H1 (cell line): ENCODE measurements around the gene INTS6. TPM values are rescaled to one million over a fixed set of nuclear protein-coding genes. Genes with fewer than 3 reads are reported as not detected.

Experiments used
- CTCF ChIA-PET: fragments of 300-600 bp; sonication (Branson Sonifier 250); formaldehyde crosslinking; loops from one replicate; lab custom pipeline; 2021; ENCODE audit not compliant: partially characterized antibody; lab: Charles Lee
- POLR2A ChIA-PET: fragments of 300-600 bp; sonication (Branson Sonifier 250); formaldehyde crosslinking; loops from one replicate; lab custom pipeline; 2021; ENCODE audit warnings: inconsistent platforms; ENCODE audit not compliant: partially characterized antibody; lab: Charles Lee
- DNase-seq, 2 experiments: peaks; one replicate each; pipeline versions ENCODE4 v3.0.0 to v3.0.0-alpha.2; 2010 to 2022; ENCODE audit warnings: low spot score in 2 of 2, low read depth in 1 of 2, mixed read lengths in 1 of 2
- FAIRE-seq: peaks from 2 replicates; lab custom pipeline; 2011; peaks lifted over from hg19 to GRCh38; lab: Jason Lieb, UNC
- H2AFZ ChIP-seq: 2 replicates; pipeline ENCODE4 v1.8.1; 2012; ENCODE audit warnings: low read length, inconsistent platforms
- H2AK5ac ChIP-seq: 2 replicates; pipeline ENCODE4 v1.6.1; 2013; ENCODE audit warnings: low read depth, low read length
- H2BK120ac ChIP-seq: replicated peaks from 2 replicates; pipeline ENCODE3; 2013; ENCODE audit warnings: low read depth, low read length, inconsistent platforms
- H2BK12ac ChIP-seq: 2 replicates; pipeline ENCODE4 v1.6.1; 2013; ENCODE audit warnings: low read depth, low read length
- H2BK15ac ChIP-seq: 2 replicates; pipeline ENCODE4 v1.6.1; 2013; ENCODE audit warnings: low read length
- H2BK20ac ChIP-seq: 2 replicates; pipeline ENCODE4 v1.6.1; 2013; ENCODE audit warnings: low read length
- H2BK5ac ChIP-seq: 2 replicates; pipeline ENCODE4 v1.6.1; 2013; ENCODE audit warnings: low read depth, low read length
- H3K14ac ChIP-seq: 2 replicates; pipeline ENCODE4 v1.6.1; 2013; ENCODE audit warnings: inconsistent platforms; ENCODE audit not compliant: insufficient read length
- H3K18ac ChIP-seq: 2 replicates; pipeline ENCODE4 v1.6.1; 2013; ENCODE audit warnings: low read length; ENCODE audit errors: extremely low read depth
- H3K23ac ChIP-seq: 2 replicates; pipeline ENCODE4 v1.6.1; 2013; ENCODE audit warnings: inconsistent platforms; ENCODE audit not compliant: insufficient read length
- H3K23me2 ChIP-seq: 2 replicates; pipeline ENCODE4 v1.6.1; 2013; ENCODE audit warnings: low read depth, low read length
- H3K27ac ChIP-seq: 2 replicates; pipeline ENCODE4 v1.6.1; 2011; ENCODE audit warnings: low read depth, low read length, inconsistent platforms
- H3K27me3 ChIP-seq, 4 experiments: replicated peaks in 1 of 4; 1 replicate in 1 of 4; 2 replicates in 3 of 4; pipeline versions ENCODE4 v1.6.1 to v1.8.1; 2011 to 2013; ENCODE audit warnings: low read length in 3 of 4, mild to moderate bottlenecking in 3 of 4, inconsistent platforms in 2 of 4, mixed read lengths in 2 of 4, moderate library complexity in 1 of 4; ENCODE audit not compliant: control insufficient read depth in 3 of 4, insufficient read depth in 3 of 4; ENCODE audit errors: extremely low read depth in 1 of 4
- H3K36me3 ChIP-seq, 4 experiments: 2 replicates each; pipeline versions ENCODE4 v1.6.1 to v1.8.1; 2011 to 2013; ENCODE audit warnings: mild to moderate bottlenecking in 4 of 4, low read length in 3 of 4, moderate library complexity in 2 of 4, control low read depth in 1 of 4, inconsistent platforms in 1 of 4; ENCODE audit not compliant: insufficient read depth in 4 of 4, control insufficient read depth in 2 of 4
- H3K4ac ChIP-seq: replicated peaks from 2 replicates; pipeline ENCODE3; 2013; ENCODE audit warnings: low read length, low read depth, mixed read lengths, inconsistent platforms; ENCODE audit not compliant: insufficient read length
- H3K4me1 ChIP-seq, 4 experiments: replicated peaks in 1 of 4; 1 replicate in 1 of 4; 2 replicates in 3 of 4; pipeline versions ENCODE4 v1.6.1 to v1.8.1; 2011 to 2013; ENCODE audit warnings: low read length in 3 of 4, inconsistent platforms in 2 of 4, mixed read lengths in 1 of 4; ENCODE audit not compliant: insufficient read depth in 4 of 4, control insufficient read depth in 3 of 4
- H3K4me2 ChIP-seq, 2 experiments: 2 replicates each; pipeline versions ENCODE4 v1.6.1 to v1.8.1; 2011 to 2013; ENCODE audit warnings: low read depth in 2 of 2, low read length in 2 of 2, control low read depth in 1 of 2, inconsistent platforms in 1 of 2, mild to moderate bottlenecking in 1 of 2; ENCODE audit not compliant: insufficient read depth in 1 of 2
- H3K4me3 ChIP-seq, 4 experiments: fragments of 200-600, 300-600 bp in 1 of 4; sonication (generic), shearing (Covaris generic), sonication (Bioruptor Twin) in 1 of 4; 2 replicates each; pipeline versions ENCODE4 v1.5.1 to v1.8.1; 2011 to 2016; ENCODE audit warnings: low read length in 4 of 4, low read depth in 3 of 4, control low read depth in 2 of 4, inconsistent platforms in 2 of 4, mild to moderate bottlenecking in 2 of 4, mixed read lengths in 1 of 4, moderate library complexity in 1 of 4; ENCODE audit not compliant: insufficient read depth in 2 of 4; ENCODE audit errors: extremely low read depth in 1 of 4
- H3K56ac ChIP-seq: replicated peaks from 2 replicates; pipeline ENCODE3; 2013; ENCODE audit warnings: low read depth, mild to moderate bottlenecking, mixed read lengths, low read length, inconsistent platforms; ENCODE audit not compliant: insufficient read length
- H3K79me1 ChIP-seq: 2 replicates; pipeline ENCODE4 v1.6.1; 2013; ENCODE audit warnings: low read depth, low read length, control low read depth
- H3K79me2 ChIP-seq, 2 experiments: 2 replicates each; pipeline versions ENCODE4 v1.6.1 to v1.8.1; 2012 to 2013; ENCODE audit warnings: low read length in 2 of 2, mild to moderate bottlenecking in 2 of 2, inconsistent platforms in 1 of 2; ENCODE audit not compliant: insufficient read depth in 2 of 2, control insufficient read depth in 1 of 2
- H3K9ac ChIP-seq, 4 experiments: replicated peaks in 1 of 4; 1 replicate in 1 of 4; 2 replicates in 3 of 4; pipeline versions ENCODE4 v1.6.1 to v1.8.1; 2011 to 2013; ENCODE audit warnings: low read depth in 3 of 4, low read length in 3 of 4, control low read depth in 2 of 4, mild to moderate bottlenecking in 2 of 4, moderate library complexity in 2 of 4, inconsistent platforms in 1 of 4; ENCODE audit errors: extremely low read depth in 1 of 4
- H3K9me3 ChIP-seq, 2 experiments: 2 replicates each; pipeline versions ENCODE4 v1.6.1 to v1.8.1; 2012 to 2013; ENCODE audit warnings: mild to moderate bottlenecking in 2 of 2, moderate library complexity in 2 of 2, control low read depth in 1 of 2, inconsistent platforms in 1 of 2, low read depth in 1 of 2, low read length in 1 of 2, mixed read lengths in 1 of 2; ENCODE audit not compliant: insufficient read depth in 2 of 2
- H4K20me1 ChIP-seq, 2 experiments: replicated peaks in 1 of 2; 2 replicates each; pipeline versions ENCODE3 to v1.8.1; 2011 to 2013; ENCODE audit warnings: inconsistent platforms in 2 of 2, low read length in 2 of 2, mild to moderate bottlenecking in 1 of 2; ENCODE audit not compliant: insufficient read depth in 2 of 2, control insufficient read depth in 1 of 2
- H4K5ac ChIP-seq: 2 replicates; pipeline ENCODE4 v1.6.1; 2013; ENCODE audit warnings: low read length, low read depth, mixed read lengths, inconsistent platforms; ENCODE audit not compliant: insufficient read length
- H4K8ac ChIP-seq: 2 replicates; pipeline ENCODE4 v1.8.0; 2013; ENCODE audit warnings: mild to moderate bottlenecking, moderate library complexity, low read length, inconsistent platforms; ENCODE audit not compliant: insufficient read depth; ENCODE audit errors: extremely low read depth
- H4K91ac ChIP-seq: replicated peaks from 2 replicates; pipeline ENCODE3; 2013; ENCODE audit warnings: low read length, mixed read lengths, inconsistent platforms; ENCODE audit not compliant: insufficient read length
- BCL11A ChIP-seq, 2 experiments: IDR thresholded peaks; one replicate each; pipeline ENCODE4 v1.6.1; 2011; ENCODE audit warnings: low read depth in 2 of 2, low read length in 2 of 2, mild to moderate bottlenecking in 2 of 2
- CHD2 ChIP-seq: IDR thresholded peaks from 2 replicates; pipeline ENCODE4 v1.6.1; 2012; ENCODE audit warnings: low read length, improper control_type of control experiment
- CREB1 ChIP-seq: IDR thresholded peaks from 2 replicates; pipeline ENCODE4 v1.6.1; 2012; ENCODE audit warnings: inconsistent platforms
- CTBP2 ChIP-seq: IDR thresholded peaks from 2 replicates; pipeline ENCODE4 v1.7.0; 2011; ENCODE audit warnings: borderline replicate concordance, mild to moderate bottlenecking, moderate library complexity, mixed read lengths, low read length; ENCODE audit not compliant: insufficient read depth, insufficient read length
- E2F6 ChIP-seq: IDR thresholded peaks from 2 replicates; pipeline ENCODE4 v1.6.1; 2012; ENCODE audit warnings: inconsistent platforms
- JUN ChIP-seq: IDR thresholded peaks from 2 replicates; pipeline ENCODE4 v1.6.1; 2011; ENCODE audit warnings: low read depth, mild to moderate bottlenecking, improper control_type of control experiment, low read length
- KDM4A ChIP-seq: IDR thresholded peaks from one replicate; pipeline ENCODE4 v1.7.1; 2012; ENCODE audit warnings: low read depth, mild to moderate bottlenecking, moderate library complexity, low read length, inconsistent platforms; ENCODE audit not compliant: severe bottlenecking
- NANOG ChIP-seq: IDR thresholded peaks from 2 replicates; pipeline ENCODE4 v1.6.1; 2011; ENCODE audit warnings: low read length, low read depth, mild to moderate bottlenecking, inconsistent platforms; ENCODE audit not compliant: insufficient read depth, poor library complexity, severe bottlenecking
- RFX5 ChIP-seq: IDR thresholded peaks from 2 replicates; pipeline ENCODE4 v1.6.1; 2011; ENCODE audit warnings: low read depth, low read length, improper control_type of control experiment, borderline replicate concordance
- RNF2 ChIP-seq: fragments of 200-900, 300-1000 bp; sonication (generic); IDR thresholded peaks from 2 replicates; pipeline ENCODE4 v1.7.1; 2016; ENCODE audit warnings: borderline replicate concordance, low read depth, mild to moderate bottlenecking, antibody characterized with exemption, low read length; ENCODE audit not compliant: poor library complexity, severe bottlenecking; ENCODE audit errors: missing control alignments
- SAP30 ChIP-seq: fragments of 300-600 bp; sonication (generic); IDR thresholded peaks from 2 replicates; pipeline ENCODE4 v1.7.1; 2012; ENCODE audit warnings: low read length, moderate library complexity, mild to moderate bottlenecking, inconsistent platforms; ENCODE audit not compliant: insufficient read depth, insufficient replicate concordance
- SIRT6 ChIP-seq: IDR thresholded peaks from one replicate; pipeline ENCODE4 v1.7.1; 2012; ENCODE audit warnings: low read length, inconsistent platforms
- WGBS, 2 experiments: shearing (Covaris generic) in 1 of 2; methylation state at CpG; one replicate each; pipeline versions ENCODE4 v1.1.6 to v1.1.7; 2013 to 2015; ENCODE audit warnings: low lambda C conversion rate in 2 of 2, mixed read lengths in 2 of 2, inconsistent platforms in 1 of 2, low coverage in 1 of 2, missing lambda C conversion rate in 1 of 2; ENCODE audit not compliant: insufficient replicate concordance in 2 of 2, insufficient coverage in 1 of 2, insufficient read length in 1 of 2; ENCODE audit errors: extremely low coverage in 1 of 2, missing lambda C conversion rate in 1 of 2; 5-methylcytosine and 5-hydroxymethylcytosine counted together
- polyA plus RNA-seq, 7 experiments: library from polyadenylated mRNA; depleted of rRNA in 3 of 7; stranded (reverse) in 5 of 7; unstranded in 2 of 7; fragments of >200 nt in 5 of 7; fragments of 200-250 nt in 2 of 7; gene quantifications; 1 replicate in 5 of 7; 2 replicates in 1 of 7; 4 replicates in 1 of 7; pipeline versions ENCODE4 v1.2.1 to v1.2.3, GENCODE V29; 2011 to 2013; ENCODE audit warnings: missing spikeins in 2 of 7, mixed read lengths in 2 of 7
- total RNA-seq: library from RNA; stranded (reverse); fragmentation: NEBNext Ultra II Directional; extraction: Animal tissue kit (Norgen Biotek cat#: 25700); gene quantifications from 2 replicates; pipeline ENCODE4 v1.2.1, GENCODE V29; 2021

INTS6 gene
- total and polyA plus RNA-seq, 2 of the 8 experiments (the other 6 are each of a cell fraction or from before 2014, with no cell fraction given) = 12.6 to 42.8 TPM

- H3K27ac ChIP-seq = no peak overlapping the region
- 87% methylated on average over 4 of the region's 4 CpGs; no CpG with 5 or more reads in 1 of the 2 experiments for WGBS, 2 experiments
- no peak overlapping the region for H2AK5ac ChIP-seq
- no peak for TF ChIP-seq RFX5
- no peak for TF ChIP-seq NANOG
- TF ChIP-seq BCL11A (IDR thresholded peaks at IDR 0.05; ENCODE audit: low read depth in 2 of 2, low read length in 2 of 2) = no peak
- no peak for TF ChIP-seq RNF2
- TF ChIP-seq KDM4A = no peak
- no peak for TF ChIP-seq E2F6
- TF ChIP-seq SAP30 = no peak
- TF ChIP-seq CHD2 = no peak
- TF ChIP-seq CTBP2 = no peak
- TF ChIP-seq SIRT6 = no peak
- TF ChIP-seq JUN = no peak
- no peak for TF ChIP-seq CREB1
These were observed 48.3 kb upstream of the INTS6 start for GRCh38 chr13:51501096-51501495.

More at GRCh38 chr13:51501096-51501495, 48.3 kb upstream of the INTS6 start:
- H3K9me3 ChIP-seq = no peaks in the 10 kb centered on the region
- no peak overlapping the region for H4K8ac ChIP-seq
- H3K56ac ChIP-seq = no peak overlapping the region
- H3K4me2 ChIP-seq = no peak overlapping the region
- ChIA-PET CTCF (no interaction called here), POLR2A (interaction anchor here (0.7 kb wide), 1 partner anchor 268 kb away, joined by 3 read pairs; no protein-coding TSS in a partner anchor)
- H2BK12ac ChIP-seq = no peak overlapping the region
- no peaks in the 10 kb centered on the region for H3K4me1 ChIP-seq
- H2BK15ac ChIP-seq = no peak overlapping the region
- H3K23me2 ChIP-seq = no peaks in the 10 kb centered on the region
- H3K27me3 ChIP-seq = no peaks in the 10 kb centered on the region
- no peak overlapping the region for H3K14ac ChIP-seq
- H2BK20ac ChIP-seq = no peak overlapping the region
- H3K79me1 ChIP-seq = no peaks in the 10 kb centered on the region
- FAIRE-seq = no peak
- H2BK120ac ChIP-seq = no peak overlapping the region
- no peak overlapping the region for H2AFZ ChIP-seq
- H3K36me3 ChIP-seq = no peaks in the 10 kb centered on the region
- no peak overlapping the region for H3K23ac ChIP-seq
- no peak overlapping the region for H3K4ac ChIP-seq
- H3K9ac ChIP-seq = no peak overlapping the region
- no peak overlapping the region for H4K91ac ChIP-seq
- H3K4me3 ChIP-seq = no peak overlapping the region
- H4K20me1 ChIP-seq = no peaks in the 10 kb centered on the region
- DNase-seq = no peak
- no peaks in the 10 kb centered on the region for H3K79me2 ChIP-seq
- no peak overlapping the region for H4K5ac ChIP-seq
- no peak overlapping the region for H3K18ac ChIP-seq
- H2BK5ac ChIP-seq = no peak overlapping the region
